ENCODE measurements around the gene ZBTB16. TPM values are rescaled to one million over a fixed set of nuclear protein-coding genes. Genes with fewer than 3 reads are reported as not detected.

ZBTB16 gene
- total and polyA plus RNA-seq, 2 of the 4 experiments (the other 2 are of a cell fraction) = not detected

- TF ChIP-seq BHLHE40 (IDR thresholded peaks at IDR 0.05; ENCODE audit: low read depth, low read length) (no peak), RCOR1 (IDR thresholded peaks at IDR 0.05; ENCODE audit: insufficient replicate concordance, low read length) (no peak)
Measured at GRCh38 chr11:114193730-114194679, 134.5 kb downstream of the ZBTB16 start (continued).

DNA sequence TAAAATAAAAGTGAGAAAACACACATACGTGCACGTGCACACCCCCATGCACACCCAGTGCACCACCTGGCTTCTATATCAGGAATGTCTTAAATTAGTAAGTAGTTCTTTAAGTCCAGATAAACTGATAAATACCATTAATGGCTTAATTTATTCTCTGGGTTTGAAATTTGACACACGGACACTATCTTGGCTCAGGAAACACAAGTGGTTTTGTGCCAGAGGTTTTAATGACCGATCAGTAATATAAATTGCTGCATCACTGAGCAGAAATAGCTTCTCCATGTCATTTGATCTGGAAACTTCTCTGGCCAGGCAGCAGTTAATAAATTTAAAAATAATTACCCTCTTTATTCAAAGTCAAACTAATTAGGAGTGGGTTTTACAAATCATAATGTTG is 135.2 kb downstream of the ZBTB16 start:
- H3K9ac ChIP-seq (ENCODE audit: low read depth, low read length) = no peak overlapping the region
- dilution Hi-C loops (cut with HindIII; ENCODE audit: low sequenced_read_pairs, unreplicated experiment) = no loop called here

More for the DNA sequence above, 135.2 kb downstream of the ZBTB16 start:
- in situ Hi-C loops (cut with MboI; ENCODE audit: low sequenced_read_pairs) (no loop called here), intact Hi-C loops (cut with micrococcal nuclease) (no loop called here)
- no peak overlapping the region for H2BK15ac ChIP-seq (ENCODE audit: low read depth, low read length)
- no peak overlapping the region for H2AK5ac ChIP-seq (ENCODE audit: low read depth, low read length)
- H4K8ac ChIP-seq (ENCODE audit: low read depth in 2 of 2, low read length in 2 of 2) = no peak overlapping the region
- H4K5ac ChIP-seq (ENCODE audit: low read depth, low read length) = no peak overlapping the region
- POLR2A ChIA-PET (ENCODE audit: unreplicated experiment) = interaction anchor here (0.6 kb wide), 1 partner anchor 122 kb away, joined by 9 read pairs; no protein-coding TSS in a partner anchor
- peaks cover 7% of the 10 kb centered on the region; the same call in 1 of the 2 replicates for H3K4me1 ChIP-seq (ENCODE audit: control insufficient read depth, insufficient read depth, low read length)
- H2BK5ac ChIP-seq (ENCODE audit: low read depth, low read length, poor library complexity, severe bottlenecking) = no peak overlapping the region
- H3K4me3 ChIP-seq (ENCODE audit: insufficient read depth, low read depth, low read length) = no peak overlapping the region
- peaks cover 6% of the 10 kb centered on the region; the same call in 1 of the 2 replicates for H3K9me3 ChIP-seq (ENCODE audit: control insufficient read depth, insufficient read depth, low read length)
- H3K23ac ChIP-seq (ENCODE audit: low read depth, low read length) = no peak overlapping the region
- no TSS peak for BruUV-seq (replicated peaks)
- 43% methylated on average over 1 of the region's 4 CpGs; no CpG with 5 or more reads in 1 of the 2 experiments for WGBS, 2 experiments (ENCODE audit: extremely low coverage in 2 of 2, insufficient read length in 1 of 2)
- no peaks in the 10 kb centered on the region for H3K79me1 ChIP-seq (ENCODE audit: low read depth in 1 of 2, low read length in 2 of 2)
- peaks cover 18% of the 10 kb centered on the region; the same call in 1 of the 2 replicates for H3K27me3 ChIP-seq (ENCODE audit: control insufficient read depth, insufficient read depth, low read length)
- H3K4me2 ChIP-seq (ENCODE audit: low read depth, low read length) = no peak overlapping the region; the same call in 1 of the 2 replicates
- no peak overlapping the region for H3K27ac ChIP-seq (ENCODE audit: insufficient read depth, low read length)
- ATAC-seq (ENCODE audit: low read depth) (no peak), DNase-seq (no peak)
- TF ChIP-seq MAZ (IDR thresholded peaks at IDR 0.05; ENCODE audit: borderline replicate concordance, low read depth, low read length) (no peak), RAD21 (IDR thresholded peaks at IDR 0.05; ENCODE audit: low read length) (no peak), BHLHE40 (IDR thresholded peaks at IDR 0.05; ENCODE audit: low read depth, low read length) (no peak), NFE2L2 (IDR thresholded peaks at IDR 0.05; ENCODE audit: low read depth, low read length) (no peak), RCOR1 (IDR thresholded peaks at IDR 0.05; ENCODE audit: insufficient replicate concordance, low read length) (no peak), MAFK (IDR thresholded peaks at IDR 0.05; ENCODE audit: low read depth, low read length) (no peak), USF2 (IDR thresholded peaks at IDR 0.05; ENCODE audit: low read depth, low read length) (no peak)
- no peak overlapping the region for H4K91ac ChIP-seq (ENCODE audit: insufficient read depth, low read depth, low read length)
- H3K36me3 ChIP-seq (ENCODE audit: control insufficient read depth, insufficient read depth, low read length) = no peaks in the 10 kb centered on the region
- H2AK9ac ChIP-seq (replicated peaks; ENCODE audit: low read depth, low read length, poor library complexity) = no peak overlapping the region
- H3K4ac ChIP-seq (ENCODE audit: low read depth, low read length) = no peak overlapping the region
- no peaks in the 10 kb centered on the region for H4K20me1 ChIP-seq (ENCODE audit: insufficient read depth, low read length)
- no peak overlapping the region for H3K18ac ChIP-seq (ENCODE audit: low read depth, low read length)
- H3K56ac ChIP-seq (ENCODE audit: extremely low read depth, insufficient read depth, low read length) = no peak overlapping the region
- CTCF ChIA-PET = no interaction called here
- H2BK20ac ChIP-seq (ENCODE audit: low read depth, low read length) = no peak overlapping the region
- 0 out of 2 replicates have a peak, but pooled peaks cover 3% of the 10 kb centered on the region for H3K9me1 ChIP-seq (ENCODE audit: insufficient read depth, low read length)
- H3K14ac ChIP-seq (replicated peaks; ENCODE audit: low read depth, low read length) = no peak overlapping the region
- no peak overlapping the region for H2BK120ac ChIP-seq (ENCODE audit: low read depth, low read length)
- no peak overlapping the region for H2AFZ ChIP-seq (replicated peaks; ENCODE audit: low read length, poor library complexity)

Measured in IMR-90 (cell line).